Stimulated activated naive CD8-positive, alpha-beta T cell treated with anti-CD3 and anti-CD28 coated beads, Interleukin-15, Interleukin-2, amounts not matched to agents 100 ng/mL and 50 ng/mL, for 24 hours (primary cell): ENCODE data around the gene SLC38A7.

Source experiments
- H3K27ac Mint-ChIP-seq: one replicate; pipeline ENCODE4 v1.8.0; 2021; ENCODE audit warnings: mild to moderate bottlenecking, mixed read lengths
- H3K27me3 Mint-ChIP-seq: one replicate; pipeline ENCODE4 v1.8.0; 2021; ENCODE audit warnings: mixed read lengths
- H3K36me3 Mint-ChIP-seq: one replicate; pipeline ENCODE4 v1.8.0; 2021; ENCODE audit warnings: low read depth, mixed read lengths
- H3K4me1 Mint-ChIP-seq: one replicate; pipeline ENCODE4 v1.8.0; 2021; ENCODE audit warnings: low read depth, mixed read lengths
- H3K4me3 Mint-ChIP-seq: one replicate; pipeline ENCODE4 v1.8.0; 2021; ENCODE audit warnings: mild to moderate bottlenecking, mixed read lengths
- H3K9me3 Mint-ChIP-seq: one replicate; pipeline ENCODE4 v1.8.0; 2021; ENCODE audit warnings: mixed read lengths

Gene SLC38A7

GRCh38 chr16:58629733-58630640 lies 54.6 kb downstream of the SLC38A7 start, which contains the start of gene CNOT1:
CNOT1 (minus strand) TSS chr16:58629826; CDS start chr16:58599337, 30,489 bp downstream.
- peak within 1 kb of the TSS; percentile 99 for H3K27ac Mint-ChIP-seq
- H3K9me3 Mint-ChIP-seq, result no peaks in the 10 kb centered on the region
- H3K27me3 Mint-ChIP-seq, result no peaks in the 10 kb centered on the region
- H3K4me3 Mint-ChIP-seq, result peak within 1 kb of the TSS; percentile 99
- peaks cover 32% of the 10 kb centered on the region for H3K4me1 Mint-ChIP-seq
- peaks cover 21% of the 10 kb centered on the region for H3K36me3 Mint-ChIP-seq

- Mint-ChIP-seq H3K4me3 (peak overlapping the region; percentile 99), H3K27ac (peak overlapping the region; percentile 99), H3K36me3 (peaks cover 30% of the 10 kb centered on the region), H3K9me3 (no peaks in the 10 kb centered on the region), H3K27me3 (no peaks in the 10 kb centered on the region), H3K4me1 (peaks cover 41% of the 10 kb centered on the region)
Observed at GRCh38 chr16:58628845-58629732, 55.5 kb downstream of the SLC38A7 start.

- H3K4me3 Mint-ChIP-seq, result no peak overlapping the region
- H3K4me1 Mint-ChIP-seq, result peaks cover 36% of the 10 kb centered on the region
- H3K36me3 Mint-ChIP-seq, result peaks cover 55% of the 10 kb centered on the region
- no peaks in the 10 kb centered on the region for H3K27me3 Mint-ChIP-seq
- H3K27ac Mint-ChIP-seq, result no peak overlapping the region
- no peaks in the 10 kb centered on the region for H3K9me3 Mint-ChIP-seq
Observed at GRCh38 chr16:58624209-58624608, 60.4 kb downstream of the SLC38A7 start.

GRCh38 chr16:58620396-58620795 lies 64.2 kb downstream of the SLC38A7 start:
- Mint-ChIP-seq H3K27me3 (no peaks in the 10 kb centered on the region), H3K27ac (no peak overlapping the region), H3K4me1 (peaks cover 32% of the 10 kb centered on the region), H3K9me3 (no peaks in the 10 kb centered on the region), H3K36me3 (peaks cover 62% of the 10 kb centered on the region), H3K4me3 (no peak overlapping the region)

GRCh38 chr16:58615280-58615679 lies 69.3 kb downstream of the SLC38A7 start:
- Mint-ChIP-seq H3K27me3 (no peaks in the 10 kb centered on the region), H3K27ac (peak overlapping the region; percentile 37), H3K4me1 (peaks cover 40% of the 10 kb centered on the region)

More at GRCh38 chr16:58615280-58615679, 69.3 kb downstream of the SLC38A7 start:
- no peak overlapping the region for H3K4me3 Mint-ChIP-seq
- peaks cover 52% of the 10 kb centered on the region for H3K36me3 Mint-ChIP-seq
- no peaks in the 10 kb centered on the region for H3K9me3 Mint-ChIP-seq
